Measurements from ENCODE around the gene PLAC8L1.

PLAC8L1 gene

DNA sequence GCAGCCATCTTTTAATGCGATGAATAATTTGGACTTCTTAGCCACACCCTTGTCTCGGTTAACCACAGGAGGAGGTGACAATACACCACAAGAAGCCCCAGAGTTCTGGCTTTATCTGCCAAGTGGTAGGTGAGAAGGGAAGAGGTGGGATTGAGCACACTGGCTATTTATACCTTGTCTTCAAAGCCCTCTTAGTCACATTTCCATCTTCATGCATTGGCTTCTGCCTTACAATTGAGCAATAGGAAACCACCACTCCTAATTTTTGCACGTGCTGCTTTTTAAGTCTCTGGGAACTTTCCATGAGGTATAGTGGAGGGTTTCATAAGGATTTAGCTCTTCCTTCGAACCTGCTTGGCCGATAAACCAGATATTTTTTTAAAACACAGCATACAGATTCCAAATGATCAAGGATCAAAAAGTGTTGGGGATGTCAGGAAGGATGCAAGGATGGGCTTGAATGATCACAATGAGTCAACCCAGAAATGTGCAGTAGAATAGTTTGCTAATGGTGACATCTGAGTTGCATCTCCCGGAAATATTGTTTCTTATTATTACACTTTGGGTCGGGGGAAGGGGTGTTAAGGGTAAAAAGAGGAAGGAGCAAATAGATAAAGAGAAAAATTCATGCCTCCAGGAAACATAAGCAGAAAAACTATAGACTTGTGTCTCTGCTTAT is 25.5 kb downstream of the PLAC8L1 start:
- no peak for DNase-seq

DNA sequence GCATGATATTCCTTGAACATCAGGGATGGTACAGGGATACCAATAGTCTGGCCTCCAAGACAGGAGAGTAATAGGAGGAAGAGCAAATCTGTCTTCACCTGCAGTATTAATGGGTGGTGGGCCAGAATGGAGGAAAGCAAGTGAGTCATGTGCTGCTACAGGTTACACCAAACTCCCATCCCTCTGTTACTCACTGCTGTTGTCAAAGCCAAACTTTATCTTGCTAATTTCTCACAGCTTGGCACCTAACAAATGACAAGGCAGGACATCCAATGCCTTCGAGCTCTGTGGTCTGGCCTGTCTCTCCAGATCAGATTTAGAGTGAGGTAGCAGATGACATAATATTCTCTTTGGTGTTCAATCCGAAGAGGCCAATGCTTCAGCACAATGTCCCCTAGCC is 26.8 kb downstream of the PLAC8L1 start:
- no peak for DNase-seq

DNA sequence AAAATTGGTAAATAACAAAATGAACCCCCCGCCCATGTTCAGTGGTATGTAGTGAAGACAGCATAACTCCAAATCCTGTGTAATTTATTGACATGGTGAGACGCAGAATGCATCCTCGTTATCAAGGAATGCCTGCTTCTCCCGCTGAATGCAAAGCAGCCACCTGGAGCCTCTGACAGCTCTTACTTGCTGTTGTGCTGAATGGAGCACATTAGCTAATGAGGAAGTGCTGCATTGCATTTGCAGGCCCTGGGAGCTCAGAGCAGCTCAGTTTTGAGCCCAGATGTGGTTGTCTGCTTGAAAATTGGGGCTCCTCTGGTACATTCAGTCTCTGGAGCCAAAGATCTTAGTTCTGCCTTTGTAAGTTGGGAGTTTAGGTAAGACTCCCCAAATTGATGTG is 28.9 kb downstream of the PLAC8L1 start:
- DNase-seq, result no peak

DNA sequence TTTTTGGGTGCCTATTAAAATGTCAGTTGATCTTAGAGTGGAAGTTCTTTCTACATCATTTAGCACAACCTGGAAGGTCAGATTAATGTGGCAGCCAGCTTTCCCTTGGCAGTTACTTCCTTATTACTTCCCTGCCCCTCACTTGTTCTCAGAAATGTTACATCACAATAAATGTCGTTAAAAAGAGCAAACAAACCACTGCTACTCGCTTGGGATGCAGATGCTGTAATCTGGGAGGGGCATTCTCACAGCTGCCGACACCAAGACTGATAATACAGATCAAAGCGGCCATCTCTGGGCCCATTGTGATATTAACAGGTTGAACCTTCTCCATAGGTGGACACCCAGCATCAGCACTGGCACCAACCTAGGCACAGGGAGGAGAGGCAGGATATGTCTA is 29.3 kb downstream of the PLAC8L1 start:
- DNase-seq, result no peak

DNA sequence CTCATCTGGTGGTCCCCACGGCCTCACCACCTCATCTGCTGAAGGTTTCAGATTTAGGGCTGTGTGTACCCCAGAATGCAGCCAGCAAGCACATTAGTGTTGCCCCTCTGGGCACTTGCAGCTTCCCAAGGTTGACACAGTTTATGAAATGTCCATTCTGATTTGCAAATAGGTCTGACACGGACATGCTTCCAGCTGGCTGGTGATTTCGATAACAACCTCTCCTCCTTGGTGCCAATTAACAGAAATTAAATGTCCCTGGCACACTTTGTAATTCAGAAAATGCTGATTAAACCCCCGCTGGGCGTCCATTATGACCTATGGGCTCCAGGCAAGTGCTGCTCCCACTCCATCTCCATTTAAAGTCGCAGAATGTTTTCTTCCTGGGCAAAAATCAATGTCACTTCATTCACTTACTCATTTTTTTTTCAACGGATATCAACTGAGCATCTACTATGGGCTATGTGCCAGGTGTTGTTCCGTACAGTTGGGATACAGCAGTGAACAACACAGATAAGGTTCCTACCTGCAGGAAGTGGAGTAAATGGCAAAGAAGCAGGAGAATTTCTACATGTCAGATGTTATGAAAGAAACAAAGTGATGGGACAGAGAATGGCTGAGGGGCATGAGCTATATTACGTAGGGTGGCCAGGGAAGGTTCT is 32.0 kb downstream of the PLAC8L1 start:
- DNase-seq, result no peak

DNA sequence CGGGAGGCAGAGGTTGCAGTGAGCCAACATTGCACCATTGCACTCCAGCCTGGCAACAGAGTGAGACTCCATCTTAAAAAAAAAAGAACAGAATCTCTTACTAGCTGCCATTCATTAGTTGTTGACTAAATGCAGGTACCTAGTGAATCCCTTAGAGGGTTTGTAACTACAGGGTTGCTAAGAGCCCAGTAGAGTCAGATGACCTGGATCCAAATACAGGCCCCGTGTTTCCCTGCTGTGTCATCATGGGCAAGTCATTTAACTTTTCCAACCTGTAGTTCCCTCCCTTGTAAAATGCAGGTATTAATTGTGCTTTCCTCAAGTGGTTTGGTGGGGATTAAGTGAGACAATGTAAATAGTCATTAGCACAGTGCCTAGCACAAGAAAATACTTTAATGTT is 32.8 kb downstream of the PLAC8L1 start:
- no peak for DNase-seq

DNA sequence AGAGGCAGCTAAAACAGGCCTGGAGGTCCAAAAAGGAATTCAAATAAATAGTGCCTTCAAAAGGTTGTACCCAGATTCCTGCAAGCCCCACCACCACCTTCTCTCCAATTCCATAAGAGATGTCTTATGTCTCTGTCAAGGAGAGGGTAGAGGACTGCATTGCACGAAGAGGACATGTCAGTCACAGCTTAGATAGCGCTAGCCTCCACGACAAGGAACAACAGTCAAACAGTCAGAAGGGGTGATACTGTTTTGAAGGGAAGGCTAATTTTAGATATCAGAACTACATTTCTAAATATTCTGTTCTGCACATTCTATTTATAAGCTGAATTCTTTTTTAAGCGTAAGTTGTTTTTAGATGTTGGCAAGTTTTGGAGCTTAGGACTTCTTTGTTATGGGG is 34.2 kb downstream of the PLAC8L1 start:
- no peak for DNase-seq

DNA sequence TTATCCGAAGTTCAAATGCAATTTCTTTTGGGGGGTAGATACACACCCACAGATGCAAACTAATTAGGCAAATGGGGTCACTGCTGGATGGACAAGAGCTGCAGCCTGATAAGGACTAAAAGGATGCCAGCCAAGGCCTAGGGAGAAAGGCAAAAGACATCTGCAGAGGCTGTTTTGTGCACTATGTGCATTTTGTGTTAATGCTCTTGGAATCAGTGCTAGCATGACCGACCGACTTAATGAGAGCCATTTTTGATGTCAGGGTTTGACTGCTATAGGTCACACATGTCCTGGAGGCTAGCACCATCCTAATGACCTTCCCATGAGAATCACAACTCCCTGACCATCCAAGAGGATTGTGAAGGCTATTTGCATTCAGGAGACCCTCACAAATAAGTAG is 34.6 kb downstream of the PLAC8L1 start:
- DNase-seq, result no peak

DNA sequence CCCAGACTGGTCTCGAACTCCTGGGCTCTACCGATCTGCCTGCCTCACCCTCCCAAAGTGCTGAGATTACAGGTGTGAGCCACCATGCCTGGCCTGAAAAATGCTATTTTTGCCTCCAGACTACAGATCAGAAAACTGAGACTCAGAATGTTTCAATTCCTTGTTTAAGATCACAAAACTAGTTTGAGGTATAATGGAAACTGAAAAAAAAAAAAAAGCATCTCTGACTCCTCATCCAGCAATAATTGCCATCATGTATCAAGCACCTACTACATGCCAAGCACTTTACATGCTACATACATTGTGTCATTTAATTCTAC is 35.6 kb downstream of the PLAC8L1 start:
- DNase-seq, result no peak

DNA sequence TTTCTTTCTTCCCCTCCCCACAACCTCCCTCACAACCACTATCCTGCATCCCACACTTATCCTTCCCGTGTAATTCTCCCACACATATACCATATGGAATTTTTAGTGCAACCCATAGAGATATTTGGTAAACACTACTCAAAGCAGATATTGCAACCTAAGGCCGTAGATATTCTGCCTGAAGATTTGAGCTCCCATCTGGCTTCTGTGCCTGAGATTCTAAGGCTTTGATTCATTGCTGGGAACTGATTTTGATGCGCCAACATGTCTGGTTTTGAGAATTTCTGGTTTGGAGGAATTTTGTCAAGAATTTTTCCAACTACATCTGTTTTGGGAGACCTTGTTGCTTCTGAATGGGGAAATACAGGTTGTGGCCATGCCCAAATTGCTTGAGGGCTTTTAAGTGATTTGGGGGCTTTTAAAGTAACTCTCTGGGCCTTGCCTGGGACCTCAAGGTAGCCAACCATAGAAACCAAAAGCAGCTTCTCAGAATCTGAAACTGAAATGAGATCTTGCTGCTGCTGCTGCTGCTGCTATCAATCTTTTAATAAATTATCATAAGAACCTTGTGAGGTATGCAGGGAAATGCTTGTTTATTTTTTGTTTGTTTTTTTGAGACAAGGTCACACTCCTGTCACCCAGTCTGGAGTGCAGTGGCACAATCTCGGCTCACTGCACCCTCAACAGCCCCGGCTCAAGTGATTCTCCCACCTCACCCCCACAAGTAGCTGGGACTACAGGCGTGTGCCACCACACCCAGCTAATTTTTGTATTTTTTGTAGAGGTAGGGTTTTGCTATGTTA is 36.2 kb downstream of the PLAC8L1 start:
- no peak for DNase-seq

DNA sequence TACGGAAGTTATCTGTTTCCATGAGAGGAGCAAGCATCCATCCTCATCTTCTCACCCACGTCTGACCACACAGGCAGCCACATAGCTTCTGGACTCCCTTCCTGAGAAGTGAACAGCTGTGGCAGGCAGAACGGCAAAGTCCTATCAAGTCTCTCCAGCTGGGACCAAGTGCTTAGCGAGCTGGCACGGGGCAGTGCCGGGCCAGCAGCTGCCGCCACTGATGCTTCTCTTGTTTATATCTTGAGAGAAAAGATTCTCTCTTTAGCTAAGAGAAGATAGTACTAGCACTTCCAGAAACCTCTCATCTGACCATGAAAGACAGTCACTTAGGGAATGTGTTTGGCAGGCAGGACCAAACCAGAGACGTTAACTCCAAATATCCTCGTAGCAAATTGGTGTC is 37.2 kb downstream of the PLAC8L1 start:
- DNase-seq, result no peak

DNA sequence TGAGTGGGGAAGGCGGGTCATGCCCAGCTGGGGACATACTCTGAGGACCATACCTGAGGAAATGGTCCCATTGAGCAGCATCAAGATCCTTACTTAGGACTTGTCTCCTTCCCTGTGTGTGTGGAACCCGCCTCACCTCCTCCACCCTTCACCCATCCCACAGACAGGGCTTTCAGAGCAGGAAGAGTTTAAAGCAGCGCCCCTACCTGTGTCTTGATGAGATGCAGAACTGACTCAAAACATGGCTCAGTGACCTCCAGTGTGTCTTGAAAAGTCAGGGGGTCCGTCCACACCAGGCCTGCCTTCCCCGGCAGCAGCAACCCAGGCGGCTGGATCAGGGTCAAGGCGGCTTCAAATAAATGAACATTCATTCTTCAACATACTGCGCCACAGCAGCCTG is 38.4 kb downstream of the PLAC8L1 start:
- DNase-seq, result no peak

DNA sequence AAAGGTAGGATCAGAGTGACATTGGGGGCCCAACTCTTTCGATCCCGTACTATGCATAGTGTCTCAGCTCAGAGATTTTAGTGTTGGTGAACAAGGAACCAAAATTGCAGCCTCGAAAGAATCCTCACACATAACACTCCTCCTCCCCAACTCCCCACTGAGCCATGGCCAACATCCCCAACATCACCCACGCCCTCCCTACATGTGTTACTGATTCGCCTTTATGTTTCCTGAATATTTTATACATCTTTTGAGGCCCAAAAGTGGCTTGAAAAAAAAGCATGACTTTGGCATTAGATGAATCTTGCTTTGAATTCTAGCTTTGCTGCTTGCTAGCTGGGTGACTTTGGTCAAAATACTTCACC is 45.2 kb downstream of the PLAC8L1 start:
- DNase-seq, result no peak

DNA sequence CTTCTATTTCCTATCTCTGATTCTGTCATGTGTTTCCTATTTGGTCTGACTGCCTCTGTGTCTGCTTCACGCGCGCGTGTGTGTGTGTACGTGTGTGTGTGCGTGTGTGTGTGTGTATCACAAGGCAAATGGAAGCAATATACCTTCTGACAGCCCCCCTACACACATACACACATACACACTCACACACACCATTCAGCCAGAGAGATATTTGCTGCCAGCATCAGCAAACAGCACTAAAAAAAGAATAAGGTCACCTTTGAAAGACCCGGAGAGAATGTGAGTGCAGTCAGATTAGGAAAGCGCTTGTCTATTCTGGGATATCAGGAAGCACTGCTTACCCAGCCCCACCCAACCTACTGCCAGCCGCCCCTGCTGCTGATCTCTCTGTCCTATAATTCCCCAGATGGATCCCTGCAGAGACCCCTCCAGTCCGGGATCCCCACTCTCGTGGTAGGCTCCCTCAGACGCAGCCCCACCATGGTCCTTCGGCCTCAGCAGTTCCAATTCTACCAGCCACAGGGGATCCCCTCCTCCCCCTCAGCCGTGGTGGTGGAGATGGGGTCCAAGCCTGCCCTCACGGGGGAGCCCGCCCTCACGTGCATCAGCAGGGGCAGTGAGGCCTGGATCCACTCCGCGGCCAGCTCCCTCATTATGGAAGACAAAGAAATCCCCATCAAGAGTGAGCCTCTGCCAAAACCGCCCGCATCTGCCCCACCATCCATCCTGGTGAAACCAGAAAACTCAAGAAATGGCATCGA is 45.7 kb downstream of the PLAC8L1 start:
- DNase-seq, result no peak

DNA sequence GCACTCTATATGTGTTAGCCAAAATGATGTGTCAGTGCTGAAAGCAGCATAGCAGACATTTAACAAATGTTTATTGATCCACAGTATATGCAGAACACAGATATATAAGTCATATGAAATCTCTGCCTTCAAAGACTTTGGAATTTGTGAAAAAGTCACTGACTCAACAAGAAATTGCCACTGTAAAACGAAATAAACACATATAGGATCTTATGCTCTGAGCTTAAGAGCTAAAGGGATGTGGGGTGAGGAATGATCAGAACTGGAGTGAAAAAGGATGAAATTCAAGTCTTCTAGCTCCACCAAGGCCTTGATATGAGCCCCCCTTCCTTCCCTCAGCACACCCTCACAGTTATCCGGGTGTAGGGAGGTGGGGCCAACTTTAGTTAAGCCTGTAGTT is 49.9 kb downstream of the PLAC8L1 start:
- DNase-seq, result no peak

DNA sequence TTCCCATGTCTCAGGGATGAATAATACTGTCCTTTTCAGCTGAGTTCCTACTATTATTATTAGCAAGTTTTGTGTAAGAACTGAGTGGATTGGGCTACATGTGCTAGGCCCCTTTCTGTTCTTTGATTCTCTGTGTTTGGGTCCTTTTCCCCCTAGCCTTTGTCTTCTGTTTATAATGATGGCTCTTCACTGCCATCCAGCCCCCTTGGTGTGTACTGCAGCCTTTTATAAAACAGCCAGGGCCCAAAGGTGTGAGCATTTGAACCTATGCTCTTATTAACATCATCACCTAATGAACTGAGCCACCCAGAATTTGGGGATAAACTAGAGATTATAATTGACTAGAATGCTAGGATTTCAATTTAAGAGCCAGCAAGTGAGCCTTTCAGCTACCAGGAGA is 52.6 kb downstream of the PLAC8L1 start:
- no peak for DNase-seq

DNA sequence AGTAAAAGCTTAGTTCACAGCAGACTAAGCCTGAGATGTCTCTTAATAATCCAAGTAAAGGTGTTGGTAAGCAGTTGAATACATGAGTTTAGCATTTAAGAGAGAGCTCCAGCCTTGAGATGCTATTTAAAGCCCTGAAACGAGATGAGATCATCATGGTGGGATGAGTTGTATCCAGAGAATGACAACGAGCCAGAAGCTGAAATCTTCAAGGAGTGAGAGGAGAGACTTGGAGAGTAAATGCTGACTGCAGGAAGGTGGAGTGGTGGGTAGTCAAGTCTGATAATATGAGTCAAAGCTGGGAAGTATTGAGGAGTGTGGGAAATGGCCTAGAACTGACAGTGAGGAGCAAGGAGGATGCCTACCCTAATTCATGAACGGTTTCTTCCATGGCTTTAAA is 53.7 kb downstream of the PLAC8L1 start:
- DNase-seq, result no peak

DNA sequence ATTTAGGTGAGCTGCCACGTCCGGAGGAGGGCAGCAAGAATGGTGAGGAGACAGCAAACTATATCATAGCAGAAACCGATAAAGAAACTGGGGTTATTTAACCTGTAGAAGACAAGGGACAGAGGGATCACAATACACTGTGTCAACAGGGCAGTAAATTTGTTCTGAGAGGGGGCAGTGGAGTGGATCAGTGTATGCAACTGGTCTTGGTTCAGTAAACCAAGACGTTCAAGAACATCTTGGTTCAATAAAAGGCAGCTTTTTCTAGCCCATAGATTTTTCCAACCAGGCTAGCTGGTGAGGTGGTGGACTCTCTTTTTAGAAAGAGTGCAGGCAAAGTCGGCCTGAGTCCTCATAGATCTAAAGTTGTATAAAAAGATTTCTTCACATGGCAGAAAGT is 55.3 kb downstream of the PLAC8L1 start:
- DNase-seq, result no peak

DNA sequence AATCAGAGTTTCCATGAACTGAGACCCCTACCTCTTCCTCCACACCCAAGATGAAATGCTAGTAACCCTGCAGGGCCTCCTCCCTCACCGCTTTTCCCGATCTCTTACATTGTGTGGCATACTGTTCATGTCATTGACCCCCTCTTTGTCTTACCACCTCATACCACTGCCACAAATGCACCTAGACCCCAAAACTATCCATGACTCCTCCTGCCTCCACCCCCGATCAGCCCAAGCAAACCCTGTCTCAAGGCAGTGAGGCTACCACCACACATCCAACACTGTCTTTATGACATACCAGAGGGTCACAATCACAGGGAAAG is 55.7 kb downstream of the PLAC8L1 start:
- no peak for DNase-seq

DNA sequence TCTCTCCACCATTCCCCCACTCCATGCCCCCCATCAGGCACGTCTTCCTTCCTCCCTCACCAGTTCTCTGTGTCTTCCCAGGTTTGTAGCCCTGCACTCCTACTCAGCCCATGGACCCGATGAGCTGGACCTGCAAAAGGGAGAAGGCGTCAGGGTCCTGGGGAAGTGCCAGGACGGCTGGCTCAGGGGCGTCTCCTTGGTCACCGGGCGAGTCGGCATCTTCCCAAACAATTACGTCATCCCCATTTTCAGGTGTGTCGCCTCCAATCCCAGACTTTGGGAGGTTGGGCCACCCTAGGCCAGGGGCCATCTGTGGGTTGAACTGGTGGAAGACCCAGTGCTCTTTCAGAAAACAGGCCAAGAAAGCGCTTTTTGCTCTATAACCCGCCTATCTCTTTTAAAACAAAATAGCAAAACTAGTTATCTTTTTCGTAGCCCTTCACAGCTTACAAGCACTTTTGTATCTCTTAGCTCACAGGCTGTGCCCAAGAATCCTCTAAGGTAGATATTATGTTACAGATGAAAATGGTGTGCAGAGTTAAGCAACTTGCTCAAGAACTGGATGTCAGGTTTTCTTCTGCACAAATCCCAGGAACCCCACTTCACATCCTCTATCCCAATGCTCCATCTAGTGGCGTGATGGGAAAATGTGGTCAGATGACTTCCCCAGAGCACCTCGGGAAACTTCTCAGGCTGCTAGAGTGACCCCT is 56.2 kb downstream of the PLAC8L1 start:
- peak; percentile 24 for DNase-seq

DNA sequence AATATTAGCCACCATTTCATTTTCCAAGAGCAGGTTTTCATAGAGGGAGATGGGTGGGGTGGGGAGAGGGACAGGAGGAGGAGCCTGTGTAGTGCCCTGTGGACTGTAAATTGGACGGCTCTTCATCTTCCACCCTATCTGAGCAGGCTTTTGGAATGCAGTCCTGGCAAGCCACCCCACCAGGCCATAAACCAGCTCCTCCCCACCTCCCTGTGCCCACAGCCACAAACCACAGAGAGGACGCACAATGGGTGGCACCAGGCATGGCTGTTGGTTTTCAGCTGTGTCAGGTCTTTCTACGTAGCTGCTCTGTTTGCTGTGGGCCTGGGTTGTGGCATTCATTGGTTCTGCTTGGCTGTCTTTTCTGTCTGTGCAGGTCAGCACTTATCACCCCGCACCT is 58.0 kb downstream of the PLAC8L1 start:
- no peak for DNase-seq

DNA sequence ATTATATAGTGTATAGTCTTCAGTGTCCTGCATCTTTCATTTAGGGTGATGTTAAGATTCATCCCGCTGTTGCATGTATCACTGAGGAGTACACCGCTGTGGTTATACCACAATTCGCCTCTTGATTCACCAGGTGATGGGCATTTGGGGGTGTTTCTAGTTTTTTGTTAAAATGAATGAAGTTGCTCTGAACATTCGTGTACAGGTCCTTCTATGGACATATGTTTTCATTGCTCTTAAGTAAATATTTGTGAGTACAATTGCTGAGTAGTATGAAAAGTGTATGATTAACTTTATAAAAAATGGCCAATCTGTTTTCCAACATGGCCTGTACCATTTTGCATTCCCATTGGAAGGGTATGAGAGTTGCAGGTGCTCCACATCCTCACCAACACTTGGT is 61.7 kb downstream of the PLAC8L1 start:
- DNase-seq, result no peak

DNA sequence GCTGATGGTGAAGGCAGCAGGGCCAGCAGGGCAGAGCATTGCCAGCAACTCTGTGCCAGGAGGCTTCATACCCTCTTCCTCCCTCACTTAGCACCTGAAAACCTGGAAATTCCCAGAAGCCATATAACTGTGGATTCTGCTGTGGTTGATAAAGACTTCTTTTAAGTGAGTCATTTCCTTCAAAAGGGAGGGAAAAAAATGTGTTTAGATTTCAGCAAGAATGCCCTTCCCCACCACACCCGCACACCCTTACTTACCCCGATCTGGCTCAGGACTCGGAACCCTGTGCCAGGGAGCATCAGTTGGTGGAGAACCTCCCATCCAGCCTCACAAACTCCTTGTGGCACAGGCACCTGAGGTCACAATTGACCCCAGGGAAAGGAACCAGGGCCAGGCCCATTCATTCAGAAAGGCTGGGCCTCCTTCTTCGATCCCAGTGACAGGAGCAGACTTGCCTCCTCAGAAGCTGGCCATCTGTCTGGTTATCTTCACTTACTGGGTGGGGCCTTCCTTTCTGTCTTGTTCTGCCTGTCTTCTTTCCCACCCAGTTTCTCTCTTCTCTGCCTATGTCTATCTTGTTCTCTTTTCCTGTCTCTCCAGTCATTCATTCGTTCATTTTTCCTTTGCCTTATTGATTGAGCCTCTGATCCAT is 62.6 kb downstream of the PLAC8L1 start:
- DNase-seq, result no peak
